SKM-1 treated with dmso at 0.1 percent for 144 hours (cell line): ENCODE results near the gene WDR86.

Experiments
- DNase-seq: peaks from one replicate; lab custom pipeline; 2025; ENCODE audit not compliant: unreplicated experiment; lab: John Stamatoyannopoulos, UW

WDR86 gene

GRCh38 chr7:151361193-151361959 lies 48.5 kb downstream of the WDR86 start:
- DNase-seq: no peak

GRCh38 chr7:151352512-151352911 lies 57.3 kb downstream of the WDR86 start:
- DNase-seq: no peak

- no peak for DNase-seq
Observed at GRCh38 chr7:151351967-151352366, 57.9 kb downstream of the WDR86 start.

- DNase-seq: no peak
Observed at GRCh38 chr7:151351027-151351426, 58.8 kb downstream of the WDR86 start.

GRCh38 chr7:151349507-151349853 lies 60.4 kb downstream of the WDR86 start:
- DNase-seq: no peak

- DNase-seq: no peak
Observed at GRCh38 chr7:151348970-151349369, 60.9 kb downstream of the WDR86 start.

- DNase-seq: no peak
Observed at GRCh38 chr7:151347200-151347599, 62.6 kb downstream of the WDR86 start.

GRCh38 chr7:151346470-151346769 lies 63.4 kb downstream of the WDR86 start:
- no peak for DNase-seq

- no peak for DNase-seq
Observed at GRCh38 chr7:151345576-151346469, 64.0 kb downstream of the WDR86 start.

- DNase-seq: no peak
Observed at GRCh38 chr7:151343516-151343915, 66.3 kb downstream of the WDR86 start.

GRCh38 chr7:151342811-151343210 lies 67.0 kb downstream of the WDR86 start:
- no peak for DNase-seq

- no peak for DNase-seq
Observed at GRCh38 chr7:151342102-151342646, 67.7 kb downstream of the WDR86 start.

GRCh38 chr7:151341357-151342101 lies 68.3 kb downstream of the WDR86 start, which contains the start of gene NUB1:
Gene NUB1, plus strand, starts transcription at chr7:151341812. Its CDS starts 3,538 bp downstream, at chr7:151345350.
- peak; percentile 53 for DNase-seq

- no peak for DNase-seq
Observed at GRCh38 chr7:151340794-151341356, 69.0 kb downstream of the WDR86 start.

- peak; percentile 41 for DNase-seq
Observed at GRCh38 chr7:151339651-151340382, 70.0 kb downstream of the WDR86 start.

- DNase-seq: no peak
Observed at GRCh38 chr7:151338809-151339208, 71.0 kb downstream of the WDR86 start.

- no peak for DNase-seq
Observed at GRCh38 chr7:151337346-151337745, 72.5 kb downstream of the WDR86 start.

- DNase-seq: no peak
Observed at GRCh38 chr7:151336027-151336708, 73.7 kb downstream of the WDR86 start.

- no peak for DNase-seq
Observed at GRCh38 chr7:151334628-151335027, 75.2 kb downstream of the WDR86 start.
